Stimulated activated CD4-positive, alpha-beta T cell treated with anti-CD3 and anti-CD28 coated beads, Interleukin-12 subunit alpha, Interleukin-12 subunit beta, amount 100 ng/mL, for 48 hours (primary cell): Measurements from ENCODE around the gene MARCHF2.

ENCODE experiments used
- DNase-seq, 3 donors: peaks; one replicate each; pipeline ENCODE4 v3.0.0-alpha.2; 2020; ENCODE audit warnings: low read depth in 2 of 3, low spot score in 1 of 3

The MARCHF2 gene

DNA sequence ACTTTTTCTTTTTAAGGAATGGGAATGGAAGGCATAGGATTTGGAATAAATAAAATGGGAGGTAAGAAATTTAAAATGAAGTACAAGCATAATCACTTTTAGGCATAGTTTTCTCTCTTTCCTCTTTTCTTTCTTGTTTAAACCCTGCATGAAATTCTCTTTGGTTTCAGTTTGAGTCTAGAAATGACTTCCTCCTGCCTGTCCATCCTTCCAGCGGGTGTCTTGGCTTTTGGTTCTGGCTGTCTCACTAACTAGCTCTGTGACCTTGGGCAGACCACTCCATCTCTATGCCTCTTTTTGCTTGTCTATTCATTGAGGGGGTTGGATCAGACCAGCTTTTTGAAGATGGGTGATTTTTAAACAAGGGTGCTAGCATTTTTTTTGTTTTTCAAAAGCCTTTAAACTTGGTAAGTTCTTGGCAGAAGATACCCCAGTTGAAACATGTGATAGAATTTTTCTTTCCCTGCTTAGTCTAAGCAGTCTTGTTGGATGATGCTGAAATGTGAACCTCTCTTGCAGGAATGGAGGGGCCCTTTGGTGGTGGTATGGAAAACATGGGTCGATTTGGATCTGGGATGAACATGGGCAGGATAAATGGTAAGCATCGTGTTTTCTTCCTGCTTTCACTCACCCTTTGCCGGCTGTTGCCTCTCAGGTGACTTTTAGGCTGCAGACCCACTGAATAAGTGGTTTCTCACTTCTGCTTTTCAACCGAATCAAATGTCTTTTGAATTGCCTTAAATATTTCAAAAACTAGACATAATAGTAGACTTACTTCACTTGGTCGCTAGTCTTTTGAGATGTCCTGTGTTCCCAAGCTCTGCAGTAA, 60.8 kb downstream of the MARCHF2 start:
- DNase-seq = no peak

GRCh38 chr19:8475005-8475404, 61.9 kb downstream of the MARCHF2 start:
- DNase-seq = no peak

DNA sequence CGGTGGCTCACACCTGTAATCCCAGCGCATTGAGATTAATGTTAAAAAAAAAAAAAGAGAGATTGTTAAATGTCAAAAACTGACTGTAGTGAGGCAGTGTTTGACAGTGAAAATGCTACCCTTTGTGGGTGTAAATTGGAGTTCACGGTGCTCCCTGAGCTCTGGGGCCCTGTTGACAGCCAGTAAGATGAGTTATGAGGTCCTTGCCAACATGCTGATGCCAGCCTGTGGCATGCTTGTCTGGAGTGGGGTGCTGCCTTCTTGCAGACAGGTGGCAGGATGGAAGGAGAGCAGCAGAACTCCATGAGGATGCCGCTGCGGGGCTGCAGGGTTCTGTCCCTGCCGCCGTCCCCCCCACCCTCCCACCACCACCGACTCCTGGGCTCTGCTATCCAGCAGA, 63.4 kb downstream of the MARCHF2 start:
- no peak for DNase-seq

DNA sequence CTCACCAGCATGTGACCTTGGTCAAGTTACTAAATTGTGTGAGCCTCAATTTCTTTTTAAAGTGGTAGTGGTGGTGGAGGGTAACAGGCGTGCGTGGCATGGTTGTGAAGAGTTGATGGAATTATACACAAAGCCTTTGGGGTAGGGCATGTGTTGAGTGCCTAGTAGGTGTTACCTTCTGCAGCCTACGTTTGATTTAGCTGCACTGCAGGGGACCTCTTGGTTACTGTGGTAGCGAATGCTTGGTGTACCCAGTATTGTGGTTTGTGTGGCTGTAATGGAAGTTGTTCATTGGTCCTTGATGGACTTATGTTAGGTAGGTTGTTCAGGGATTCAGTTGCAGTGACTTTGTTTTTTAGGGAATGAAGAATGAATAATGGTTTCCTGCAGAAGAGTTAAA, 64.8 kb downstream of the MARCHF2 start:
- no peak for DNase-seq

DNA sequence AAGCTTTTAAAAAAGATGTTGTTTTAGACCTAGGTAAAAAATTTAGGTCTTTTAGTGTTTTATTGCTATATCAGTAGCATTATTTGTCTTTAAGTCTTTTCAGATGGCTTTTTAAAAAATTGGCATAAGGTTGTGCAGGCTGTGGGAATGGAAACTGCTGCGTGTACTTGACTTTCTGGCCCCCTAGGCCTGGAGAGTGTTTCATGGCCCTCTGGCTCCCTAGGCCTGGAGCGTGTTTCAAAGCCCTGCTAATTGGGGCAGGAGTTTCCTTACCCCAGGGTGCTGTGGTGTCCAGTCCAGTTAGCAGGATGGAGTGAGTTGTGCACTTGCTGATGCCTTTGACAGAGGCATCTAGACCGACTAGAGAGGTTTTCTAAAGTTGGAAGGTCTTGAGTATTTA, 65.5 kb downstream of the MARCHF2 start:
- DNase-seq = no peak

GRCh38 chr19:8481201-8481600, 68.1 kb downstream of the MARCHF2 start:
- DNase-seq = no peak

- DNase-seq = no peak
Measured at GRCh38 chr19:8481616-8482015, 68.5 kb downstream of the MARCHF2 start.

DNA sequence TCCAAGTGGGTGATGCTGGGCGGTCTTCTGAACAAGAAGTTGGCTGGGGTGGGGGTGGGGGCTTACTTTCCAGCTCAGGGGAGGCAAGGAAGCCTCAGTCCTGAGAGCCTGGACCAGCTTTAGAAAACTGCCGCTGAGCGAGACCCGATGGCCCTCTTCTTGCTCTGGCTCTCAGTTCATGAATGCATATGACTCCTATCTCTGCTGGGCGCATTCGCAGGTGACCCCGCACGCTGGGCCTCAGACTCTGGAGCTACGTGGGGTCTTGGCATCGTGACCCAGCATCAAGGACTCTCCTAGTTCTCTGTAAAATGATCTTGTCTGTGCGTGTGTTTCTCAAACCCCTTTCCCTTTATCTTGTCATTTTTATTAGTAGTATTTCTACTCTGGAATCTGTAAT, 69.6 kb downstream of the MARCHF2 start:
- DNase-seq = no peak

DNA sequence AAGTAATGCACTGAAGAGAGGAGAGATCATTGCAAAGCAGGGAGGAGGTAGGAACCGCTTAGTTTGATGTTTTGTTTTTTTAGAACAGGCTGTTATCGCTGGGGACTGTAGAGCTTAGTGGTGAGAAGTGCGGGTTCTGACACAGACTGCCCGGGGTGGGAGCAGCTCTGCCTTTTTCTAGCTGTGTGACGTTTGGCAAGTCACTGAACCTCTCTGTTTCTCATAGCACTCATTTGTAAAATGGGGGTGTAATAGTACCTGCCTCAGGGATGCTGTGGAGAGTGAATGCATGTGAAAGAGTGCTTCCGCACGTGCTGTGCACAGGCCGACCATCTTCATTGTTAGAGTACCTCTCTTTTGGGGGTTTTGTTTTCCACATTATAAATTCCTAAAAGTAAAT, 70.1 kb downstream of the MARCHF2 start:
- DNase-seq = no peak

DNA sequence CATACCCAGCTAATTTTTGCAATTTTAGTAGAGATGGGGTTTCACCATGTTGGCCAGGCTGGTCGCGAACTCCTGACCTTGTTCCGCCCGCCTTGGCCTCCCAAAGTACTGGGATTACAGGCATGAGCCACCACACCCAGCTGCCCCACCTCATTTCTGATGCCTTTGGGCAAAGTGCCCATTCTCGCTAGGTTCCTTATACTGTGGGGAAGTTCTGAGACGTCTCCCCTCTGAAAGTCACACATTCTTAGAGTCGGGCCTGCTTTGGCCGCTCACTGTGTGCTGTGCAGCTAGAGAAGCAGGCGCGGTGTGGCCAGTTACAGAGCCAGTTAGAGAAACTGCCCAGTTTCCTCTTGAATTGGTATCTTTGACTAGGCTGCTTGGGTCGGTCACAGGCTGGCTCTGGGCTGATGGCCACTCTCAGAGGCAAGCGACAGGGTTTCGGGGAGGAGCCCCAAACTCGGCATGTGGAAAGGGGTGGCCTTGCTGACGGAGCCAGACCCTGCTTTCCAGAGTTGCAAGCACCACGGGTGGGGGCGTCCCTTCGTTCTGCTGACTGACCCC, 71.3 kb downstream of the MARCHF2 start:
- no peak for DNase-seq

DNA sequence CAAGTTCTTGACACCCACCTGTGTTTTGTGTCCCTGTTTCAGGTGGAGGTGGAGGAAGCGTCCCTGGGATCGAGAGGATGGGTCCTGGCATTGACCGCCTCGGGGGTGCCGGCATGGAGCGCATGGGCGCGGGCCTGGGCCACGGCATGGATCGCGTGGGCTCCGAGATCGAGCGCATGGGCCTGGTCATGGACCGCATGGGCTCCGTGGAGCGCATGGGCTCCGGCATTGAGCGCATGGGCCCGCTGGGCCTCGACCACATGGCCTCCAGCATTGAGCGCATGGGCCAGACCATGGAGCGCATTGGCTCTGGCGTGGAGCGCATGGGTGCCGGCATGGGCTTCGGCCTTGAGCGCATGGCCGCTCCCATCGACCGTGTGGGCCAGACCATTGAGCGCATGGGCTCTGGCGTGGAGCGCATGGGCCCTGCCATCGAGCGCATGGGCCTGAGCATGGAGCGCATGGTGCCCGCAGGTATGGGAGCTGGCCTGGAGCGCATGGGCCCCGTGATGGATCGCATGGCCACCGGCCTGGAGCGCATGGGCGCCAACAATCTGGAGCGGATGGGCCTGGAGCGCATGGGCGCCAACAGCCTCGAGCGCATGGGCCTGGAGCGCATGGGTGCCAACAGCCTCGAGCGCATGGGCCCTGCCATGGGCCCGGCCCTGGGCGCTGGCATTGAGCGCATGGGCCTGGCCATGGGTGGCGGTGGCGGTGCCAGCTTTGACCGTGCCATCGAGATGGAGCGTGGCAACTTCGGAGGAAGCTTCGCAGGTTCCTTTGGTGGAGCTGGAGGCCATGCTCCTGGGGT, 72.7 kb downstream of the MARCHF2 start:
- no peak for DNase-seq

GRCh38 chr19:8486661-8487136, 73.6 kb downstream of the MARCHF2 start:
- DNase-seq = no peak

- peak; percentile 31 to 44 (median 42) for DNase-seq
Measured at GRCh38 chr19:8487137-8487851, 74.2 kb downstream of the MARCHF2 start.

DNA sequence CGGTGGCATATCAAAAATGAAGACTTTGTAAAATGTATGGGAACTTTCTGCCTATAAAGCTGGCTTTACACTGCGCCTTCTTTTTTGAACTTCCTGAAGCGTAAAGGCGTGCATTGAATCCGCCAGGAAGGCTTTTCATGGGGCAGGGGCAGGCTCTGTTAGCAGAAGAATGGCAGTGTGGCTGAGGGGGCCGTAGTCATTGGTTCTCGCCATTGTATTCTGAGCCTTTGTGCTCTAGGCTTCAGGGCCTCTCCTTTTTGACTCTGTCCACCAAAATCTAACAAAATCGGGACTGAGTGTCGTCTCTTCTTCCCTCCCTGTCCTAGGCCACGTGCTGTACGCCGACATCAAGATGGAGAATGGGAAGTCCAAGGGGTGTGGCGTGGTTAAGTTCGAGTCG, 75.3 kb downstream of the MARCHF2 start:
- DNase-seq = no peak
